ENCODE results near the gene SMYD2.

DNA sequence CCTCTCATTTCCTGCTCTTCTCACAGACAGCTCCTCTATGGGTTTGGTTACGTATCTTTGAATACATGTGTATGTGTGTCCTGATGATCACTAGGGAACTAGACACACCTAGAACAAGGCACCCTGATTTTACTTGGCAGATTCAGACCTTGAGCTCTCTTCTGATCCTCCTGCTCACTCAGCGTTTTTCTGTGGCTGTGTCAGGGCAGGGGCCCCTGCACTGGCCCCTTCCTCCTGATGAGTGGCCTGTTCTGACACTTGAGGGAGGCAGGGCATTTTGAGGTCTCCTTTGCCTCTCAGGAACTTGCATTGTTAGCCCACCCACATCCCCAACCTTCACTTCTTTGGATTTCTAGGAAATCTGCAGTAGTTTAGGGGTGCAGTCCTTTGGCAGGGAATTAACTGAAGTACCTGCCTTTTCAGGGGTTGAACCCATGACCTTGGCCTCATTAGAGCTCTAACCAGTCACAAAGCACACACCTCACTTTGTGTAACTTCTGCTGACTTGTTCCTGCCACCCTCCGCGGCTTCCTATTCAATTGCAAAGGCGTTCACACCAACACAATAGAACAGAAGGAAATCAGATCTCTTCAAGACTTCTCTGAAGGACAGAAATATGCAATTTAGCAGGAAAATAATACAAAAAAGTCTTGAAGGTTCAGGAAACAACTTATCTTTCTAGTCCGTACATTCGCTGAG is 8.8 kb downstream of the SMYD2 start:
- TF ChIP-seq, protein P1, sequence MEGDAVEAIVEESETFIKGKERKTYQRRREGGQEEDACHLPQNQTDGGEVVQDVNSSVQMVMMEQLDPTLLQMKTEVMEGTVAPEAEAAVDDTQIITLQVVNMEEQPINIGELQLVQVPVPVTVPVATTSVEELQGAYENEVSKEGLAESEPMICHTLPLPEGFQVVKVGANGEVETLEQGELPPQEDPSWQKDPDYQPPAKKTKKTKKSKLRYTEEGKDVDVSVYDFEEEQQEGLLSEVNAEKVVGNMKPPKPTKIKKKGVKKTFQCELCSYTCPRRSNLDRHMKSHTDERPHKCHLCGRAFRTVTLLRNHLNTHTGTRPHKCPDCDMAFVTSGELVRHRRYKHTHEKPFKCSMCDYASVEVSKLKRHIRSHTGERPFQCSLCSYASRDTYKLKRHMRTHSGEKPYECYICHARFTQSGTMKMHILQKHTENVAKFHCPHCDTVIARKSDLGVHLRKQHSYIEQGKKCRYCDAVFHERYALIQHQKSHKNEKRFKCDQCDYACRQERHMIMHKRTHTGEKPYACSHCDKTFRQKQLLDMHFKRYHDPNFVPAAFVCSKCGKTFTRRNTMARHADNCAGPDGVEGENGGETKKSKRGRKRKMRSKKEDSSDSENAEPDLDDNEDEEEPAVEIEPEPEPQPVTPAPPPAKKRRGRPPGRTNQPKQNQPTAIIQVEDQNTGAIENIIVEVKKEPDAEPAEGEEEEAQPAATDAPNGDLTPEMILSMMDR (IDR thresholded peaks at IDR 0.05; ENCODE audit: poor library complexity): no peak
- TF ChIP-seq EZH2 (IDR thresholded peaks at IDR 0.05; ENCODE audit: borderline replicate concordance): no peak
